GM12864 (cell line): ENCODE data around the gene RPGR.

ENCODE experiments used
- DNase-seq: peaks from one replicate; pipeline ENCODE4 v3.0.0-alpha.2; 2011; ENCODE audit warnings: low read depth
- H3K4me3 ChIP-seq: 2 replicates; pipeline ENCODE4 v1.5.1; 2011; ENCODE audit warnings: mild to moderate bottlenecking, low read depth, low read length, control low read depth
- TF ChIP-seq, protein P1 (sequence below): IDR thresholded peaks from 2 replicates; pipeline ENCODE4 v1.5.1; 2011; ENCODE audit warnings: low read depth, mild to moderate bottlenecking, moderate library complexity, low read length, control low read depth, inconsistent platforms; ENCODE audit errors: missing control alignments

The RPGR gene, protein sequence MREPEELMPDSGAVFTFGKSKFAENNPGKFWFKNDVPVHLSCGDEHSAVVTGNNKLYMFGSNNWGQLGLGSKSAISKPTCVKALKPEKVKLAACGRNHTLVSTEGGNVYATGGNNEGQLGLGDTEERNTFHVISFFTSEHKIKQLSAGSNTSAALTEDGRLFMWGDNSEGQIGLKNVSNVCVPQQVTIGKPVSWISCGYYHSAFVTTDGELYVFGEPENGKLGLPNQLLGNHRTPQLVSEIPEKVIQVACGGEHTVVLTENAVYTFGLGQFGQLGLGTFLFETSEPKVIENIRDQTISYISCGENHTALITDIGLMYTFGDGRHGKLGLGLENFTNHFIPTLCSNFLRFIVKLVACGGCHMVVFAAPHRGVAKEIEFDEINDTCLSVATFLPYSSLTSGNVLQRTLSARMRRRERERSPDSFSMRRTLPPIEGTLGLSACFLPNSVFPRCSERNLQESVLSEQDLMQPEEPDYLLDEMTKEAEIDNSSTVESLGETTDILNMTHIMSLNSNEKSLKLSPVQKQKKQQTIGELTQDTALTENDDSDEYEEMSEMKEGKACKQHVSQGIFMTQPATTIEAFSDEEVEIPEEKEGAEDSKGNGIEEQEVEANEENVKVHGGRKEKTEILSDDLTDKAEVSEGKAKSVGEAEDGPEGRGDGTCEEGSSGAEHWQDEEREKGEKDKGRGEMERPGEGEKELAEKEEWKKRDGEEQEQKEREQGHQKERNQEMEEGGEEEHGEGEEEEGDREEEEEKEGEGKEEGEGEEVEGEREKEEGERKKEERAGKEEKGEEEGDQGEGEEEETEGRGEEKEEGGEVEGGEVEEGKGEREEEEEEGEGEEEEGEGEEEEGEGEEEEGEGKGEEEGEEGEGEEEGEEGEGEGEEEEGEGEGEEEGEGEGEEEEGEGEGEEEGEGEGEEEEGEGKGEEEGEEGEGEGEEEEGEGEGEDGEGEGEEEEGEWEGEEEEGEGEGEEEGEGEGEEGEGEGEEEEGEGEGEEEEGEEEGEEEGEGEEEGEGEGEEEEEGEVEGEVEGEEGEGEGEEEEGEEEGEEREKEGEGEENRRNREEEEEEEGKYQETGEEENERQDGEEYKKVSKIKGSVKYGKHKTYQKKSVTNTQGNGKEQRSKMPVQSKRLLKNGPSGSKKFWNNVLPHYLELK

DNA sequence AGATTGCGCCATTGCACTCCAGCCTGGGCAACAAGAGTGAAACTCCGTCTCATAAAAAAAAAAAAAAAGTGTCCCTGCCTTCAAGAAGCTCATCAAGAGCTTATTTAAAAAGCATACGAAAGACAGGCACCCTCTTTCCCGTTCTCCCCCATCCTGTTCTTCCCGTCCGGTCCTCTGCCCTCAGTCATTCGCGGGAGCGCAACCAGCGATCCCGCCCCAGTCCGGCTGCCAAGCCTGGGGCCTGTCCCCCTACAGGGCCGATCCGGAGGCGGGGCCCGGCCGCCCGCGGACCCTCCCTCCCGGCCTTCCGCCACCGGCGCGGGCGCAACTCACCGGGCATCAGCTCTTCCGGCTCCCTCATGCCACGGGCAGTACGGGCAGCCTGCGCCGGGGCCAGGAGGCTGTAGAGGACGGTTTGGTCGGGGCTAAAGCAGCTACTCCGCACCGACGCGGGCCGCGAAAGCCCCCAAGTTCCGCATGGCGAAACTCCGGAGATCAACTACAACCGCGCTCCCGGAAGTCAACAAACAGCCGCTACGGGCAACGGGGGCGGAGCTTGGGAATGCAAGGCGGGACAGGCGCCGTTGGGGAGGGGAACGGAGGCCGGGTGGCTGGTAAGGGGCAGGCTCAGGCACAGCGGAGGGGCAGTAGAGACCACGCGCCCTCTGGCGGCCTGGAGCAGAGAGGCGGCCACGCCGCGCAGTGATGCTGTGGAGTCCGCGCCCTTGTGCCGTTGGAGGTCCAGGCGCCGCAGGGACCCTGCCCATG lies at the start of gene RPGR:
RPGR (minus strand) TSS at position 503 of the 768 bp plus-strand sequence; CDS start at position 361, 142 bp downstream.
- peak within 1 kb of the TSS; percentile 73 for H3K4me3 ChIP-seq
- TF ChIP-seq, protein P1, sequence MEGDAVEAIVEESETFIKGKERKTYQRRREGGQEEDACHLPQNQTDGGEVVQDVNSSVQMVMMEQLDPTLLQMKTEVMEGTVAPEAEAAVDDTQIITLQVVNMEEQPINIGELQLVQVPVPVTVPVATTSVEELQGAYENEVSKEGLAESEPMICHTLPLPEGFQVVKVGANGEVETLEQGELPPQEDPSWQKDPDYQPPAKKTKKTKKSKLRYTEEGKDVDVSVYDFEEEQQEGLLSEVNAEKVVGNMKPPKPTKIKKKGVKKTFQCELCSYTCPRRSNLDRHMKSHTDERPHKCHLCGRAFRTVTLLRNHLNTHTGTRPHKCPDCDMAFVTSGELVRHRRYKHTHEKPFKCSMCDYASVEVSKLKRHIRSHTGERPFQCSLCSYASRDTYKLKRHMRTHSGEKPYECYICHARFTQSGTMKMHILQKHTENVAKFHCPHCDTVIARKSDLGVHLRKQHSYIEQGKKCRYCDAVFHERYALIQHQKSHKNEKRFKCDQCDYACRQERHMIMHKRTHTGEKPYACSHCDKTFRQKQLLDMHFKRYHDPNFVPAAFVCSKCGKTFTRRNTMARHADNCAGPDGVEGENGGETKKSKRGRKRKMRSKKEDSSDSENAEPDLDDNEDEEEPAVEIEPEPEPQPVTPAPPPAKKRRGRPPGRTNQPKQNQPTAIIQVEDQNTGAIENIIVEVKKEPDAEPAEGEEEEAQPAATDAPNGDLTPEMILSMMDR, result peak; percentile 76
- peak; percentile 70 for DNase-seq

DNA sequence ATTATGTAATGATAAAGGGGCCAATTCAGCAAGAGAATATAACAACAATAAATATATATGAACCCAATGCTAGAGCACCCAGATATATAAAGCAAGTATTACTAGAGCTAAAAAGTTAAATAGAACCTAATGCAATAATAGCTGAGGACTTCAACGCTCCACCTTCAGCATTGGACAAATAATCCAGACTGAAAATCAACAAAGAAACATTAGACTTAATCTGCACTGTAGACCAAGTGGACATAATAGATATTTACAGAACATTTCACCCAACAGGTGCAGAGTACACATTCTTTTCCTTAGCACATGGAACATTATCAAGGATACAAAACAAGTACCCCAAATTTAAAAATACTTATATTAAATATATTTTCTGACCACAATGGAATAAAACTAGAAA lies 49.4 kb upstream of the RPGR start:
- TF ChIP-seq, protein P1, result no peak
- no peak overlapping the region for H3K4me3 ChIP-seq
- DNase-seq, result no peak

DNA sequence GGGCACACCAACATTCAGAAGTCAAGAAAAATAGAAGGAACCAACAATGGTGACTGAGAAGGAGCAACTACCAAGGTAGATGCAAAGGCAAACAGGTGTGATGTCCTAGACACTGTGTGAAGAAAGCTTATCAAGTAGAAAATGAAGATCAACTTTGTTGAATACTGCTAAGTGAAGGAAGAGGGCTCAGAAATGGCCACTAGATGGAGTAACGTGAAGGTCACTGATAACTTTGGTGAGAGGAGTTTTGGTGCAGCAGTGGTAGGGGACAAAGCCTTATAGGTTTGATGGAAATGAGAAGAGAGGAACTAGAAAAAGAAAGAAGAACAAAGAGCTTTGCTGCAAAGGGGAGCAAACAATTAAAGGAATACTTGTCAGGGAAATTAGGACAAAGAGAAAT lies 48.6 kb upstream of the RPGR start:
- no peak for DNase-seq
- TF ChIP-seq, protein P1, result peak; percentile 51
- no peak overlapping the region for H3K4me3 ChIP-seq

DNA sequence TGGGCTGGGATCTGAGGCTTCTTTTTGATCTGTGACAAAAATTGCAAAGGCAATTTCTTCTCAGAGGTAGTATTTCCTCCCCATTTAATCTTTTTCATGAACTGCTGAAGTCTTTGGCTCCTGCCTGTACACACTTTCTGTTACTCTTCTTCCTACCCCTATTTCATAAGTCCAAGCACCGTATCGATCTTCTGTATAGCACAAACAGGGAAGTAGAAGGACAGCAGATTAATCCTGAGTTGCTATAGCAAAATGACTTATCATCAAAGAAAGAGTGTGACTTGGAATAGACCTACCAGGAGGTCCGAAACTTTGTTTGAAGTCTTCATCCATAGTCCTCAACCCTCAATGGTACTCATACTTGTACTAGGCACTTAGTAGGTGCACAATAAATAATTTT lies 47.1 kb upstream of the RPGR start:
- H3K4me3 ChIP-seq, result no peak overlapping the region
- TF ChIP-seq, protein P1, result no peak
- no peak for DNase-seq

DNA sequence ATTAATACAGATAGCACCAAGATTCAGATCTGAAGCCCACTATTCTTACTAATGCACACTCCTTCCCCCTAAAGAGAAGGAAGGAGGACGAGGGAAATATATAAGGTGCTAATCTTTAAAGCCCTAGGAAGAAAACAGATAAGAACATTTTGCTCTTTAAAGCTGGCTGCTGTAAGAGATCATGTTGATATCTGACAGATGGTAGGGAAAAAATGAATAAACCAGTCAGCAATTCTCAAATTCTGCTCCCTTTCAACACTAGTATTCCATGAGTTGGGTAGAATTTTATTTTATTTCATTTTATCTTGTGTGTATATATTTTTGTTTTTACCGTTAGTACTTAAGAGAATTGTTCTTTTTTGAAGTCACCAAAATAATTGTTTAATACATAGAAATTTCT lies 44.3 kb upstream of the RPGR start:
- no peak for DNase-seq

More for the DNA sequence above, 44.3 kb upstream of the RPGR start:
- no peak overlapping the region for H3K4me3 ChIP-seq
- TF ChIP-seq, protein P1, result no peak
